GM12872 (cell line): ENCODE data around the gene RASL10B.

Source experiments
- TF ChIP-seq, protein P1 (sequence below): IDR thresholded peaks from 3 replicates; pipeline ENCODE4 v1.5.1; 2011; ENCODE audit warnings: low read depth, mild to moderate bottlenecking, low read length, moderate library complexity; ENCODE audit not compliant: insufficient read depth

Gene RASL10B

DNA sequence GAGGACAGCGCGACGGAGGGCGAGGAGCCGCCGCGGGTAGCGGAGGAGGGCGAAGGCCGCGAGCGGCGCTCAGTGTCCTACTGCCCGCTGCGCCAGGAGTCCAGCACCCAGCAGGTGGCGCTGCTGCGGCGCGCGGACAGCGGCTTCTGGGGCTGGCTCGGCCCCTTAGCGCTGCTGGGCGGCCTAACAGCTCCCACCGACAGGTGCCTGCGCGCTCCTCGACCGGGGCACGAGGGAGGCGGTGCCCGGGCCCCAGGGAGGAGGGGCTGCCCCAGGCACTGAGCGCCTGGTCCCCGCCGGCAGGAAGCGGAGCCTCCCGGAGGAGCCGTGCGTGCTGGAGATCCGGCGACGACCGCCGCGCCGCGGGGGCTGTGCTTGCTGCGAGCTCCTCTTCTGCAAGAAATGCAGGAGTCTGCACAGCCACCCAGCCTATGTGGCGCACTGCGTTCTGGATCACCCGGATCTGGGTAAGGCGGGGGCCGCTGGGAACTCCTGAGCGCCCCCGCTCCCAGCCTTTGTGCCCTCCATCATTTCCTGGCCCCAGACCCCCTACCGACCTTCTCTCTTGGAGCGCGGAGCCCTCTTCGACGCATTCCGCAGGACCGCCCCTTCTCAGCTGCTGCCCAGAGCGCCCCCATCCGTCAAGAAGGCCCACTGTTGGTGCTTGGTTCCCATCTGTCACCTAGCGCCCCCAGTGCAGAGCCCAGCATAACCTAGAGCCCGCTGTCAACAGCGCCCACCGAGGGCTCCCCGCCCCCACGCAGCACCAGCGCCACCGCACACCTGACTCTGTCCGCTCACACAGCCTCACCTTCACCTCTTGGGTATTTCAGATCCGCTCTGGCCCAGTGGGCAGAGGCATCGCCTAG is 32.9 kb downstream of the RASL10B start:
- TF ChIP-seq, protein P1, sequence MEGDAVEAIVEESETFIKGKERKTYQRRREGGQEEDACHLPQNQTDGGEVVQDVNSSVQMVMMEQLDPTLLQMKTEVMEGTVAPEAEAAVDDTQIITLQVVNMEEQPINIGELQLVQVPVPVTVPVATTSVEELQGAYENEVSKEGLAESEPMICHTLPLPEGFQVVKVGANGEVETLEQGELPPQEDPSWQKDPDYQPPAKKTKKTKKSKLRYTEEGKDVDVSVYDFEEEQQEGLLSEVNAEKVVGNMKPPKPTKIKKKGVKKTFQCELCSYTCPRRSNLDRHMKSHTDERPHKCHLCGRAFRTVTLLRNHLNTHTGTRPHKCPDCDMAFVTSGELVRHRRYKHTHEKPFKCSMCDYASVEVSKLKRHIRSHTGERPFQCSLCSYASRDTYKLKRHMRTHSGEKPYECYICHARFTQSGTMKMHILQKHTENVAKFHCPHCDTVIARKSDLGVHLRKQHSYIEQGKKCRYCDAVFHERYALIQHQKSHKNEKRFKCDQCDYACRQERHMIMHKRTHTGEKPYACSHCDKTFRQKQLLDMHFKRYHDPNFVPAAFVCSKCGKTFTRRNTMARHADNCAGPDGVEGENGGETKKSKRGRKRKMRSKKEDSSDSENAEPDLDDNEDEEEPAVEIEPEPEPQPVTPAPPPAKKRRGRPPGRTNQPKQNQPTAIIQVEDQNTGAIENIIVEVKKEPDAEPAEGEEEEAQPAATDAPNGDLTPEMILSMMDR, result peak; percentile 97

DNA sequence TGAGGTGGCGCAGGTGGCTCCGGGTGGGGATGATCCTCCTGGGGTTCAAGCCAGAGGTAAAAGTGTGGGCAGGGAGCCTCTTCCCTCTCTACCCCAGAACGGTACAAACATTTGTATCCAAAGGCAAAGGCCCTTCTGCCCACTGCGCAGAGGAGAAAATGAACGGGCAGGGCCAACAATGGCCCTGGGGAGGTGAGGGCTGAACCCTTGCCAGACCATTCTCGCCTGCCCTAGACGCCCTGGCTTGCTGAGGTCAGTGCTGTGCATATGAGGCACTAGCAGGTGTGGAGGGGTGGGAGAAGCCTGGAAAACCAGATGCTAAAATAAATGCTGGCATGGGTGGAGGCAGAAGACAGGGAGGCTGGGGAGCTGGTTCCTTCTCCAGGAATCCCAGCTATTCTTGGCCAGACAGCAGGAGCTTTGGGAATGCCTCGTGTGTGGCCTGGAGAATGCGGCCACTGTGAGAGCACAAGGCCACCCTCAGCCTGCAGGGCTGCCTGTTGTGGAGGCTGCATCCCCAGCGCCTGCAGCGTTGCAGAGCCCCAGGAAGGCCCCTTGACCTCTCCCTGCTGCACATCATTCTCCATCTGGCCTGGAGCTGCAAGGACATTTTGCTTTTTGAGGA is 33.8 kb downstream of the RASL10B start:
- TF ChIP-seq, protein P1, result no peak

DNA sequence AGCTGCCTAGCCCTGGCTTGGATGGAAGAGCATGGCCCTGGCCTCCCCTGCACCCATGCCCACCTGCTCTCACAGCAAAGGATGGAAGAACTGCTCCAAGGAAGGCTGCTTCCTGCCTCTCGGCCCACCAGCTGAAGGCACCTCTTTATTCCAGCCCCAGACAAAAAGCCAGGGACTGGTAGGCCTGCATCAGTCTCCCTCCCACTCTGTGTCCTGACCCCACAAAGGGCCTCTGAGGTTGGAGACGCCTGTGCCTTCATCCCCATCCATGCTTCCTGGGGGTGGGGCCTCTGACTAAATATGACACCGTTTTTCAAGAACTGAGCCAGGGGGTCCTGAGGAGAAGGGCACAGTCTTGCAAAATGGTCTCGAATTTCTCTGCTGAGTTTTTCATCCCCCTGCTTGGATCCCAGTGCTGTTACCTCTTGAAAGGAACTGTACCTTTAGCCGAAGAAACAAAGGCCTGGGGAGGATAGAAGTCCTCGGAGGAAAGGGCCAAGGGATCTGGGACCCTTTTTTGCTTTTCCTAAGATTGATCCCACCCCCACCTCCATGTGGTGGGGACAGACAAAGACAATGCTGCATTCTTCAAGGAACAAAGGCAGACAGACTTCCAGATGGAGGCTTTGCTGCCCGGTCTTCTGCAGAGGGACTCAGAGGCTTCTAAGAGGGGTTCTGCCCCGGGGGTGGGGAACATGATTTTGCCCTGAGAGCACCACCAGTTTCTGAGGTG is 34.5 kb downstream of the RASL10B start:
- TF ChIP-seq, protein P1, result no peak

DNA sequence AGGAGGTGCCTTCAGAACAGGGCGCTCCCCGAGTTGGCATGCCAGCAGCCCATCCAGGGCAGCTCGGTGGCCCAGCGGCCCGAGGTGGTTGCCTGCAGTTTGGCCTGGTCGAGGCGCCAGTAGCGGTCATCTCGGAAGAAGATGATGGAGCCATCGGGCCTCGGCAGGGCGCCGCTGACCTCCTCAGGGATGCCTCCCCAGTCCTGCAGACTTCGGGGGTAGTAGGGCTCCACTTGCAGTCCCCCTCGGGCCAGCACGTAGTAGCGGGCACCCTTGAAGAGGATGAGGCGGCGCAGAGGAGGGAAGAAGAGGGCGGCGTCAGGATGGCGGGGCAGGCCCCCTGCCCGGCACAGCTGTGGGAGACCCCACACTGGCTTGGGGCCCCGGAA is 35.0 kb downstream of the RASL10B start:
- TF ChIP-seq, protein P1, result no peak

DNA sequence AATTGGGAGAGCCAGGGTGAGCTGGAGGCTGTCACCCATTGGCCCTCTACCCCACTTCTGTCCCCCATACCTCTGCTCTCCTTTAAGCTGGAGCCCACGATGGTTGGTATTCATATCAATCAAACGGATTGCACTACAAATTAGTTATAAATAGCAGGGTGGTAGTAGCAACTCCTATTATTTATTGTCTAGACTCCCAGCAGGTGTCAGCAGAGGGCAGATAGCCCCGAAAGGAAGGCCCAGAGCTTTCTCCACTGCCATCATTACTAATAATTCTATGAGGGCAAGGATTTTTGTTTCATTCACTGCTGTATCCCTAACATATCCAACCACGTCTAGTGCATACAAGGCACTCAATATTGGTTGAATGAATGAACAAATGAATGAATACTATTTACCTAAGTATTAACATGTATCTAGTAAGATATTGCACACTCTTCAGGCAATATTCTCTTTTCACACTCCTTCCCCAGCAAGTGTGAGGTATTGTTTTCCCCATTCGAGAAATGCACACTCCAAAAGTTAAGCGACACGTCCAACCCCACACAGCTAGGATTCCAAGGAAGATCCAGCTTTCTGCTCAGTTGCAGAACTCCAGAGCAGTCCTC is 35.6 kb downstream of the RASL10B start:
- TF ChIP-seq, protein P1, result peak; percentile 54

DNA sequence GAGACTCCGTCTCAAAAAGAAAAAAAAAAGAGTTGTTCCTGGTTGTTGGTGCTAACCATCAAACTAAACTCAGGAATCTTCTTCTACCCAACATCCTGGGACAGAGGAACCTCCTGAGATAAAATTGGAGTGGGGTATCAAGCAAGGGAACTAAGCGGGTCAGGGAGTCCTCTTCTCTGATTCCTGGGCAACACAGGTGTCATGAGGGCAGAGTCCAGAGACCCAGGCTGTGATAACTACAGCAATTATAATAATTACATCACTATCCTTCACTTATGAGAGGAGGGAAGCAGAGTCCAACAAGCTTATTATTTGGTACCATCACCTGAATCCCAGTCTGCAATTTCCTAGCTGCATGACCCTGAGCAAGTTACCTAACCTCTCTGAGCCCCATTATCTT is 37.4 kb downstream of the RASL10B start:
- TF ChIP-seq, protein P1, result no peak

DNA sequence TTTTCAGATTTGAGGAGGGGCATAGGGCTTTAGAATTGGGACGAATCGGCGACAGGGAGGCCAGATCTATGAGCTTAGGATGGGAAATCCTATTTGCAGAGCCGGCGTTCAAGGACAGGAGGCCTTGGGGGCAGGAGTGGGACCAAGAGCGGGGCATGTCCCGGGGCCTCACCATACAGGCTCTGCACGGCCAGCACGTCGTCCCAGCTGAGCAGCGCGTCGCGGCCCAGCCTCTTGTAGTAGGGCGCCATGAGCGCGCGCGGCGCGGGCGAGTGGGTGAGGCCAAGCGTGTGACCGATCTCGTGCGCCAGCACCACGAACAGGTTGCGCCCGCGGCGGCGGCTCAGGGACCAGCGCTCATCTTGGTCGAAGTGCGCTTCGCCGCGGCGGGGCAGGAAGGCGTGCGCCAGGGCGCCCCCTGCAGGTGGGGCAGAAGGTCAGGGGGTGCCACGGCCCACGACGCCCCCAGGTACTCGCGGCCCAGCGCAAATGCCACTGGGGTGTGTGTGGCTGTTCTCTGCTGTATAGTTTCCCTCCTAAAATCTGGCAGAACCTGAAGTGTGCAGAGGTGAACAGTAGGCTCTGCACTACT is 38.6 kb downstream of the RASL10B start:
- TF ChIP-seq, protein P1, result peak; percentile 33; the same call in 2 of the 3 replicates
